SU-DHL-6 (cell line): ENCODE data around the gene BAZ1A.

Source experiments
- H2AFZ ChIP-seq: fragments of 200-600 bp; sonication (generic); 2 replicates; pipeline ENCODE4 v1.6.1; 2014; ENCODE audit warnings: low read depth, mild to moderate bottlenecking, moderate library complexity, mixed read lengths, antibody characterized with exemption, low read length; ENCODE audit not compliant: severe bottlenecking
- H3F3A ChIP-seq: fragments of 200-600 bp; shearing (Covaris generic); 2 replicates; pipeline ENCODE4 v1.6.0; 2016; ENCODE audit warnings: antibody characterized with exemption, mild to moderate bottlenecking; ENCODE audit not compliant: insufficient read depth
- H3K27ac ChIP-seq: fragments of 200-600 bp; sonication (generic); 2 replicates; pipeline ENCODE4 v1.5.1; 2016; ENCODE audit warnings: low read depth, mild to moderate bottlenecking, low read length, moderate library complexity, mixed read lengths
- H3K27me3 ChIP-seq: fragments of 200-600 bp; sonication (generic), shearing (Covaris generic); 2 replicates; pipeline ENCODE4 v1.6.0; 2014; ENCODE audit warnings: mild to moderate bottlenecking, low read length
- H3K36me3 ChIP-seq: fragments of 200-600 bp; sonication (generic); 2 replicates; pipeline ENCODE4 v1.6.1; 2014; ENCODE audit warnings: mild to moderate bottlenecking, low read length, mixed read lengths
- H3K4me2 ChIP-seq: fragments of 300-600, 200-600 bp; shearing (Covaris generic), sonication (generic); 2 replicates; pipeline ENCODE4 v1.6.0; 2014; ENCODE audit warnings: low read length, low read depth, mild to moderate bottlenecking; ENCODE audit not compliant: poor library complexity, severe bottlenecking
- H3K4me3 ChIP-seq: fragments of 200-600 bp; sonication (generic); 2 replicates; pipeline ENCODE4 v1.5.1; 2014; ENCODE audit warnings: antibody characterized with exemption, low read length, mild to moderate bottlenecking, mixed read lengths; ENCODE audit not compliant: insufficient read depth, poor library complexity, severe bottlenecking
- H3K79me2 ChIP-seq: fragments of 200-600 bp; sonication (generic); 2 replicates; pipeline ENCODE4 v1.6.1; 2014; ENCODE audit warnings: mild to moderate bottlenecking, low read length, moderate library complexity; ENCODE audit not compliant: insufficient read depth
- H3K9ac ChIP-seq: fragments of 200-600 bp; sonication (generic); 2 replicates; pipeline ENCODE4 v1.7.0; 2014; ENCODE audit warnings: mild to moderate bottlenecking, low read length
- H3K9me2 ChIP-seq: fragments of 200-600 bp; sonication (generic); replicated peaks from 2 replicates; pipeline ENCODE4 v1.6.1; 2014; ENCODE audit warnings: low read length; ENCODE audit not compliant: insufficient read depth
- H3K9me3 ChIP-seq: fragments of 200-600 bp; sonication (generic); 2 replicates; pipeline ENCODE4 v1.6.1; 2014; ENCODE audit warnings: low read length, mixed read lengths; ENCODE audit not compliant: insufficient read depth
- H4K20me1 ChIP-seq: fragments of 200-600 bp; sonication (generic); 2 replicates; pipeline ENCODE4 v1.6.1; 2014; ENCODE audit warnings: low read depth, mild to moderate bottlenecking, antibody characterized with exemption, low read length, moderate library complexity, mixed read lengths
- EZH2phosphoT487 ChIP-seq: fragments of 200-600 bp; sonication (generic), shearing (Covaris generic); conservative IDR thresholded peaks from 2 replicates; pipeline ENCODE4 v1.6.1; 2018; ENCODE audit warnings: mild to moderate bottlenecking, antibody characterized with exemption, low read length, moderate library complexity, mixed read lengths
- TF ChIP-seq, protein P1 (sequence below): fragments of 200-600 bp; sonication (generic); IDR thresholded peaks from one replicate; pipeline ENCODE4 v1.5.1; 2017; ENCODE audit warnings: antibody characterized with exemption, mild to moderate bottlenecking, low read length, moderate library complexity; ENCODE audit not compliant: insufficient read depth, poor library complexity, severe bottlenecking

BAZ1A gene

DNA sequence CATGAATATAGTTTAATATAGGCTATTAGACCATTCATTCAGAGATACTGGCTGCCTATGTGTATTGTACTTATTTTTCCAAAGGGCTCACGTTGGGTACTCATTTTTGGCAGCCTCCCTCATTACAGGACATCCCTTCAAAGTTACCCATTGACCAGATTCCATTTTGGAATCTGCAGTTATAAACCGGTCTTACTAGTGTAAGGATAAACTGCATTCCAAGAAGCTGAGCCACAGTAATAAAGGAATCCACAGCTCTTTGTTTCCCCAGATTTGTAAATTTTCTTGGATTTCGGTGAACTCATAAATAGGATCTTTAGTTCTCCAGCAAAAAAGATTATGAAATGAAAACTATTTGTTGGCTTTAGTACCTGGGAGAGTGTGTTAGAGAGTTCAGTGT, 141.9 kb downstream of the BAZ1A start:
- Histone ChIP-seq H3K27ac (no peak overlapping the region), H3K9me3 (no peaks in the 10 kb centered on the region), H3K79me2 (no peaks in the 10 kb centered on the region), H3F3A (no peaks in the 10 kb centered on the region), H3K27me3 (no peaks in the 10 kb centered on the region), H4K20me1 (no peaks in the 10 kb centered on the region), H2AFZ (no peak overlapping the region), H3K36me3 (no peaks in the 10 kb centered on the region), H3K9ac (no peak overlapping the region), H3K4me2 (no peak overlapping the region), H3K4me3 (no peak overlapping the region), H3K9me2 (no peaks in the 10 kb centered on the region)
- TF ChIP-seq, protein P1, sequence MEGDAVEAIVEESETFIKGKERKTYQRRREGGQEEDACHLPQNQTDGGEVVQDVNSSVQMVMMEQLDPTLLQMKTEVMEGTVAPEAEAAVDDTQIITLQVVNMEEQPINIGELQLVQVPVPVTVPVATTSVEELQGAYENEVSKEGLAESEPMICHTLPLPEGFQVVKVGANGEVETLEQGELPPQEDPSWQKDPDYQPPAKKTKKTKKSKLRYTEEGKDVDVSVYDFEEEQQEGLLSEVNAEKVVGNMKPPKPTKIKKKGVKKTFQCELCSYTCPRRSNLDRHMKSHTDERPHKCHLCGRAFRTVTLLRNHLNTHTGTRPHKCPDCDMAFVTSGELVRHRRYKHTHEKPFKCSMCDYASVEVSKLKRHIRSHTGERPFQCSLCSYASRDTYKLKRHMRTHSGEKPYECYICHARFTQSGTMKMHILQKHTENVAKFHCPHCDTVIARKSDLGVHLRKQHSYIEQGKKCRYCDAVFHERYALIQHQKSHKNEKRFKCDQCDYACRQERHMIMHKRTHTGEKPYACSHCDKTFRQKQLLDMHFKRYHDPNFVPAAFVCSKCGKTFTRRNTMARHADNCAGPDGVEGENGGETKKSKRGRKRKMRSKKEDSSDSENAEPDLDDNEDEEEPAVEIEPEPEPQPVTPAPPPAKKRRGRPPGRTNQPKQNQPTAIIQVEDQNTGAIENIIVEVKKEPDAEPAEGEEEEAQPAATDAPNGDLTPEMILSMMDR: no peak
- no peak for TF ChIP-seq EZH2phosphoT487

DNA sequence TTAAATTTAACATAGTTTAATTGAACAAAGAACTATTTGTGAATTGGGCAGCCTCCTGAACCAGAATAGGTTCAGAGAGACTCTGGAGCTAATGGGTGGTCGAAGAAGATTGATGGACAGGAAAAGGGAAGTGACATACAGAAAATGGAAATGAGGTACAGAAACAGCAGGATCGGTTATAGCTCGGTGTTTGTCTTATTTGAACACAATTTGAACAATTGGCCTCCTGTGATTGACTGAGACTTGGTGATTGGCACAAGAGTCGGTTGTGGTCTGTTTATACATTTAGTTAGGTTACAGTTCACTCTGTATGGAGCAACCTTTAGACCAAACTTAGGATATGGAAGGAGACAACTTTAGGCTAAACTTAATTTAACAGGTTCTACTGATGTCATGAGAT, 142.4 kb downstream of the BAZ1A start:
- H3K9me3 ChIP-seq: no peaks in the 10 kb centered on the region
- no peak overlapping the region for H2AFZ ChIP-seq
- H3K27me3 ChIP-seq: no peaks in the 10 kb centered on the region
- H3K9me2 ChIP-seq: no peaks in the 10 kb centered on the region
- no peak for TF ChIP-seq EZH2phosphoT487
- TF ChIP-seq, protein P1: no peak
- no peaks in the 10 kb centered on the region for H3K36me3 ChIP-seq
- H3K27ac ChIP-seq: no peak overlapping the region
- no peak overlapping the region for H3K4me3 ChIP-seq
- no peaks in the 10 kb centered on the region for H4K20me1 ChIP-seq
- H3F3A ChIP-seq: no peaks in the 10 kb centered on the region
- H3K9ac ChIP-seq: no peak overlapping the region
- H3K4me2 ChIP-seq: no peak overlapping the region
- no peaks in the 10 kb centered on the region for H3K79me2 ChIP-seq

DNA sequence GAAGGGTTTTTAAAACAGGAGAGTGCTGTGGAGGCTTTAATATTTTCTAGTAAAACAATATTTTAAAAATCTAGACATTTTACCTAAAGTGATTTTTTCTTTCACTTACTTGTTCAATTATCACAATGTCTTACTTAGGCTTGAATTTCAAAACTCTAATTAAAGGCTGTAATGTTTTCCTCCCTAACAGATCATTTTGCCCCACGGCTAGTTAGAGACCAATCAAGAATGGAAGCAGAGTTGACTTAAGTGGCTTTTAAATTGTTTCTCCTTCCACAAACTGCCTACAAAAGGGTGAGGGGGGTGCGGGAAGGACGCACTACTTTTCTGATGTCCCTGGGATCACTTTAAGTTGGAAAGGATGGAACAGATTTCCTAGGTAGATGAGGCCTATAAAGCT, 151.3 kb downstream of the BAZ1A start:
- Histone ChIP-seq H4K20me1 (no peaks in the 10 kb centered on the region), H3K9ac (no peak overlapping the region), H3K9me3 (no peaks in the 10 kb centered on the region), H3F3A (no peaks in the 10 kb centered on the region), H3K27me3 (no peaks in the 10 kb centered on the region), H2AFZ (no peak overlapping the region), H3K27ac (no peak overlapping the region), H3K79me2 (no peaks in the 10 kb centered on the region), H3K4me2 (no peak overlapping the region), H3K9me2 (no peaks in the 10 kb centered on the region), H3K4me3 (no peak overlapping the region), H3K36me3 (no peaks in the 10 kb centered on the region)
- TF ChIP-seq, protein P1: no peak
- no peak for TF ChIP-seq EZH2phosphoT487
